ENCODE results near the gene RNF128.
"Not testable (repeated sequence)": the region's sequence is repeated elsewhere in the genome, so short reads cannot be mapped to it uniquely, and the experiment has no call there.

DNA sequence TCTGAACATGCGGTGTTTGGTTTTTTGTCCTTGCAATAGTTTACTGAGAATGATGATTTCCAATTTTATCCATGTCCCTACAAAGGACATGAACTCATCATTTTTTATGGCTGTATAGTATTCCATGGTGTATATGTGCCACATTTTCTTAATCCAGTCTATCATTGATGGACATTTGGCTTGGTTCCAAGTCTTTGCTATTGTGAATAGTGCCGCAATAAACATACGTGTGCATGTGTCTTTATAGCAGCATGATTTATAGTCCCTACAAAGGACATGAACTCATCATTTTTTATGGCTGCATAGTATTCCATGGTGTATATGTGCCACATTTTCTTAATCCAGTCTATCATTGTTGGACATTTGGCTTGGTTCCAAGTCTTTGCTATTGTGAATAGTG is 87.6 kb downstream of the RNF128 start:
- not testable (repeated sequence) for TF ChIP-seq EZH2phosphoT487 (IDR thresholded peaks at IDR 0.05; ENCODE audit: borderline replicate concordance, low read depth); TCF12 (IDR thresholded peaks at IDR 0.05)
- TF ChIP-seq, protein P1, sequence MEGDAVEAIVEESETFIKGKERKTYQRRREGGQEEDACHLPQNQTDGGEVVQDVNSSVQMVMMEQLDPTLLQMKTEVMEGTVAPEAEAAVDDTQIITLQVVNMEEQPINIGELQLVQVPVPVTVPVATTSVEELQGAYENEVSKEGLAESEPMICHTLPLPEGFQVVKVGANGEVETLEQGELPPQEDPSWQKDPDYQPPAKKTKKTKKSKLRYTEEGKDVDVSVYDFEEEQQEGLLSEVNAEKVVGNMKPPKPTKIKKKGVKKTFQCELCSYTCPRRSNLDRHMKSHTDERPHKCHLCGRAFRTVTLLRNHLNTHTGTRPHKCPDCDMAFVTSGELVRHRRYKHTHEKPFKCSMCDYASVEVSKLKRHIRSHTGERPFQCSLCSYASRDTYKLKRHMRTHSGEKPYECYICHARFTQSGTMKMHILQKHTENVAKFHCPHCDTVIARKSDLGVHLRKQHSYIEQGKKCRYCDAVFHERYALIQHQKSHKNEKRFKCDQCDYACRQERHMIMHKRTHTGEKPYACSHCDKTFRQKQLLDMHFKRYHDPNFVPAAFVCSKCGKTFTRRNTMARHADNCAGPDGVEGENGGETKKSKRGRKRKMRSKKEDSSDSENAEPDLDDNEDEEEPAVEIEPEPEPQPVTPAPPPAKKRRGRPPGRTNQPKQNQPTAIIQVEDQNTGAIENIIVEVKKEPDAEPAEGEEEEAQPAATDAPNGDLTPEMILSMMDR (IDR thresholded peaks at IDR 0.05): not testable (repeated sequence)
